Measurements from ENCODE around the gene PDE4D.

DNA sequence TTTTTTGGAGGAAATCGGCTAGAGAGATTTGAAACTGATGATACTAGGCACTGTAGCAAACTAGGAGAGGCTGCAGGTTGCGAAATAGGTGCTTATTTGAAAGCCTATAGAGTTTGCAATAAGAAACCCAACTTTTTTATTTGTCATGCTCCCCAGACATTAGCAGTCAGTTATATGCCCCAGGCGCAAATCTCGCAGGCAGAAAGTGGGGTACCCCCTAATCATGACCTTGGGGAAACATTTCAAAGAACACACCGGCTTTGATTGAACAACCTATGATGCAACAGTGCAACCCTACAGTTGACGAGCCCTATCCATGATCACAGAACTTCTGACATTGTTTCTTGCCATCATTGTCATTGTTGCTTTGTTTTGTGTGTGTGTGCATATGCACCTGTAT lies 800.2 kb downstream of the PDE4D start:
- TF ChIP-seq TAF1 (IDR thresholded peaks at IDR 0.05; ENCODE audit: low read depth, low read length) = no peak
- no peak for TF ChIP-seq POLR2A (IDR thresholded peaks at IDR 0.05; ENCODE audit: low read depth, low read length)
- TF ChIP-seq POLR2AphosphoS5 (IDR thresholded peaks at IDR 0.05; ENCODE audit: low read depth, low read length) = no peak
- TF ChIP-seq SPI1 (IDR thresholded peaks at IDR 0.05; ENCODE audit: low read depth, low read length) = no peak
